ENCODE measurements around the gene CARD9. TPM values are rescaled to one million over a fixed set of nuclear protein-coding genes. Genes with fewer than 3 reads are reported as not detected.

Gene CARD9
- total RNA-seq, 2 donors from 2014 or later = 0.35 to 1.5 TPM

DNA sequence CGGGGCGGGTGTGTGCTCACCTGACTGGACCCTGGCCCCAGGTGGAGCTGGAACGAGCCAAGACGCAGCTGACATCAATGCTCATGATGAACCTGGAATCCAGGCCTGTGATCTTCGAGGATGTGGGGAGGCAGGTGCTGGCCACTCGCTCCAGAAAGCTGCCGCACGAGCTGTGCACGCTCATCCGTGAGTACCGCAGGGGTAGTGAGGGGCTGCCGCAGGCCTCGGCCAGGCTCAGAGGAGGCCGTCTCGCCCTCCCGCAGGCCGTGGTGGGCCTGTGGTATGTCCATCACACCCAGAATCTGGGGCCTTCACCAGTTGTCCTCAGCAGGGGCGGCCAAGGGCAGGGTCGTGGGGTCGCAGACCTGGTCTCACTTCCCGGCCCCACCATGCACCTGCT lies 48.3 kb upstream of the CARD9 start:
- WGBS, 2 experiments (ENCODE audit: insufficient coverage in 1 of 2, insufficient read length in 1 of 2) = 91 to 92% methylated on average over 20 to 21 of the region's 21 CpGs
- Histone ChIP-seq H3K4me3 (ENCODE audit: low read length) (no peak overlapping the region), H3K9ac (ENCODE audit: extremely low read depth, low read length, poor library complexity, severe bottlenecking) (no peak overlapping the region), H3K27me3 (ENCODE audit: control insufficient read depth, insufficient read depth, low read length, poor library complexity, severe bottlenecking) (no peaks in the 10 kb centered on the region), H3K27ac (ENCODE audit: low read depth, low read length) (no peak overlapping the region), H3K36me3 (ENCODE audit: control insufficient read depth, insufficient read depth, low read length) (peaks cover 57% of the 10 kb centered on the region), H3K9me3 (ENCODE audit: control insufficient read depth, low read length) (no peaks in the 10 kb centered on the region), H3K4me1 (ENCODE audit: control insufficient read depth, insufficient read depth, low read length) (no peaks in the 10 kb centered on the region)
- Mint-ChIP-seq H3K4me1 (no peaks in the 10 kb centered on the region), H3K27ac (no peak overlapping the region), H3K4me3 (no peak overlapping the region), H3K9me3 (no peaks in the 10 kb centered on the region), H3K27me3 (ENCODE audit: insufficient read depth) (no peaks in the 10 kb centered on the region), H3K36me3 (ENCODE audit: low read depth) (peaks cover 56% of the 10 kb centered on the region)
- TF ChIP-seq, protein P1, sequence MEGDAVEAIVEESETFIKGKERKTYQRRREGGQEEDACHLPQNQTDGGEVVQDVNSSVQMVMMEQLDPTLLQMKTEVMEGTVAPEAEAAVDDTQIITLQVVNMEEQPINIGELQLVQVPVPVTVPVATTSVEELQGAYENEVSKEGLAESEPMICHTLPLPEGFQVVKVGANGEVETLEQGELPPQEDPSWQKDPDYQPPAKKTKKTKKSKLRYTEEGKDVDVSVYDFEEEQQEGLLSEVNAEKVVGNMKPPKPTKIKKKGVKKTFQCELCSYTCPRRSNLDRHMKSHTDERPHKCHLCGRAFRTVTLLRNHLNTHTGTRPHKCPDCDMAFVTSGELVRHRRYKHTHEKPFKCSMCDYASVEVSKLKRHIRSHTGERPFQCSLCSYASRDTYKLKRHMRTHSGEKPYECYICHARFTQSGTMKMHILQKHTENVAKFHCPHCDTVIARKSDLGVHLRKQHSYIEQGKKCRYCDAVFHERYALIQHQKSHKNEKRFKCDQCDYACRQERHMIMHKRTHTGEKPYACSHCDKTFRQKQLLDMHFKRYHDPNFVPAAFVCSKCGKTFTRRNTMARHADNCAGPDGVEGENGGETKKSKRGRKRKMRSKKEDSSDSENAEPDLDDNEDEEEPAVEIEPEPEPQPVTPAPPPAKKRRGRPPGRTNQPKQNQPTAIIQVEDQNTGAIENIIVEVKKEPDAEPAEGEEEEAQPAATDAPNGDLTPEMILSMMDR (conservative IDR thresholded peaks at IDR 0.05) = no peak
- DNase-seq = no peak

DNA sequence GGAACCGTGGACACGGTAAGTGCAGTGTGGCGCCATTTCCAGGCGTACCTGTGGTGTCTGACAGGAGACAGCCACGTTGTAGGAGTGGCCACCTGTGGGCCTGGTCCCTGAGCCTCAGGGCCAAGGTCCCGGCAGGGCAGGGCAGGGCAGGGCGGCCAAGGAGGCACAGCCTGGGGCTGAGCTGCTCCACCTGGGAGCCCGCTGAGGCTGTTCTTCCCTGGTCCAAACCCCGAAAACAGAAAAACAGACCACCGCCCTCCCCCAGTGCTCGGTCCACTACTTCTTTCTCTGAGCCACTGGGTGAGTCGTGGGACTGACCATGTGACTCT lies 45.6 kb upstream of the CARD9 start:
- DNase-seq = no peak
- peaks cover 81% of the 10 kb centered on the region for H3K36me3 ChIP-seq (ENCODE audit: control insufficient read depth, insufficient read depth, low read length)
- Mint-ChIP-seq H3K27ac (no peak overlapping the region), H3K9me3 (no peaks in the 10 kb centered on the region), H3K4me1 (no peaks in the 10 kb centered on the region), H3K27me3 (ENCODE audit: insufficient read depth) (no peaks in the 10 kb centered on the region), H3K36me3 (ENCODE audit: low read depth) (peaks cover 55% of the 10 kb centered on the region), H3K4me3 (no peak overlapping the region)
- H3K4me3 ChIP-seq (ENCODE audit: low read length) = no peak overlapping the region
- no peaks in the 10 kb centered on the region for H3K27me3 ChIP-seq (ENCODE audit: control insufficient read depth, insufficient read depth, low read length, poor library complexity, severe bottlenecking)
- no peak overlapping the region for H3K9ac ChIP-seq (ENCODE audit: extremely low read depth, low read length, poor library complexity, severe bottlenecking)
- 94 to 97% methylated on average over 10 to 12 of the region's 12 CpGs for WGBS, 2 experiments (ENCODE audit: insufficient coverage in 1 of 2, insufficient read length in 1 of 2)
- no peak overlapping the region for H3K27ac ChIP-seq (ENCODE audit: low read depth, low read length)
- H3K9me3 ChIP-seq (ENCODE audit: control insufficient read depth, low read length) = no peaks in the 10 kb centered on the region
- H3K4me1 ChIP-seq (ENCODE audit: control insufficient read depth, insufficient read depth, low read length) = no peaks in the 10 kb centered on the region
- TF ChIP-seq, protein P1 (conservative IDR thresholded peaks at IDR 0.05) = no peak

DNA sequence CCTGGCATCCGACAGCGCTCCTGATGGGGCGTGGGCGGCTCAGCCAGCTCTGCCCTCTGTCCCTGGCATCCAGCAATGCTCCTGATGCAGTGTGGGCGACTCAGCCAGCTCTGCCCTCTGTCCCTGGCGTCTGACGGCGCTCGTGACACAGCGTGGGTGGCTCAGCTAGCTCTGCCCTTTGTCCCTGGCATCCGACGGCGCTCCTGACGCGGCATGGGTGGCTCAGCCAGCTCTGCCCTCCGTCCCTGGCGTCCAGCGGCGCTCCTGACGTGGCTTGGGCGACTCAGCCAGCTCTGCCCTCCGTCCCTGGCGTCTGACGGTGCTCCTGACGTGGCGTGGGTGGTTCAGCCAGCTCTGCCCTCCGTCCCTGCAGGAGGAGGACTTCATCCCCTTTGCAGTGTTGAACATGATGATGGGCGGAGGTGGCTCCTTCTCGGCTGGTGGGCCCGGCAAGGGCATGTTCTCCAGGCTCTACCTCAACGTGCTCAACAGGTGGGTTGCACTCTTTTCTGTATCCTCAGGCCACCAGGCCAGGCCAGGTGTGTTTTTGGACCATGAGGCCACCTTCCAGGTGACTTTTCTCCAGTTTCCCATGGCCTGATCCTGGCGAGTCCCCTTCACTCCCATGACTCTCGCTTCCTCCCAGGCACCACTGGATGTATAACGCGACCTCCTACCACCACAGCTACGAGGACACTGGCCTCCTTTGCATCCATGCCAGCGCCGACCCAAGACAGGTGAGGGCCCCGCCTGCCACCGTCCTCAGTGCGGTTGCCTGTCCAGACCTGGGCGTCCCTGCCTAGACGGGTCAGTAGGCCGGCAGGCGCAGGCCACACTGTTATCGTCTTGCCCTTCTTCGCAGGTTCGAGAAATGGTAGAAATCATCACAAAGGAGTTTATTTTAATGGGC lies 45.0 kb upstream of the CARD9 start:
- DNase-seq = no peak
- 93 to 94% methylated on average over 43 to 48 of the region's 48 CpGs for WGBS, 2 experiments (ENCODE audit: insufficient coverage in 1 of 2, insufficient read length in 1 of 2)
- TF ChIP-seq, protein P1 (conservative IDR thresholded peaks at IDR 0.05) = no peak
- no peak overlapping the region for H3K4me3 ChIP-seq (ENCODE audit: low read length)
- H3K4me1 Mint-ChIP-seq = no peaks in the 10 kb centered on the region
- H3K36me3 Mint-ChIP-seq (ENCODE audit: low read depth) = peaks cover 54% of the 10 kb centered on the region
- H3K36me3 ChIP-seq (ENCODE audit: control insufficient read depth, insufficient read depth, low read length) = peaks cover 83% of the 10 kb centered on the region
- no peak overlapping the region for H3K4me3 Mint-ChIP-seq
- H3K27me3 ChIP-seq (ENCODE audit: control insufficient read depth, insufficient read depth, low read length, poor library complexity, severe bottlenecking) = no peaks in the 10 kb centered on the region
- H3K9me3 ChIP-seq (ENCODE audit: control insufficient read depth, low read length) = no peaks in the 10 kb centered on the region
- no peaks in the 10 kb centered on the region for H3K27me3 Mint-ChIP-seq (ENCODE audit: insufficient read depth)
- no peak overlapping the region for H3K27ac ChIP-seq (ENCODE audit: low read depth, low read length)
- H3K9me3 Mint-ChIP-seq = no peaks in the 10 kb centered on the region
- no peaks in the 10 kb centered on the region for H3K4me1 ChIP-seq (ENCODE audit: control insufficient read depth, insufficient read depth, low read length)
- no peak overlapping the region for H3K27ac Mint-ChIP-seq
- no peak overlapping the region for H3K9ac ChIP-seq (ENCODE audit: extremely low read depth, low read length, poor library complexity, severe bottlenecking)
